ENCODE measurements around the gene NAA60.
"Not testable (repeated sequence)": the region's sequence is repeated elsewhere in the genome, so short reads cannot be mapped to it uniquely, and the experiment has no call there.

The NAA60 gene

GRCh38 chr16:3470723-3471122 lies 27.2 kb downstream of the NAA60 start:
- no peaks in the 10 kb centered on the region for H3K4me1 ChIP-seq
- in situ Hi-C loops (cut with MboI; ENCODE audit: low sequenced_read_pairs) = no loop called here
- no peaks in the 10 kb centered on the region for H3K9me3 ChIP-seq
- no peaks in the 10 kb centered on the region for H3K27me3 ChIP-seq (ENCODE audit: low read depth)
- DNase-seq (ENCODE audit: low spot score in 2 of 2) = no peak
- no peak overlapping the region for H3K4me3 ChIP-seq
- peaks cover 12% of the 10 kb centered on the region; the same call in 1 of the 2 replicates for H3K36me3 ChIP-seq (replicated peaks)

- in situ Hi-C loops (cut with MboI; ENCODE audit: low sequenced_read_pairs) = no loop called here
- DNase-seq (ENCODE audit: low spot score in 2 of 2) = no peak
- Histone ChIP-seq H3K4me1 (no peaks in the 10 kb centered on the region), H3K27me3 (ENCODE audit: low read depth) (no peaks in the 10 kb centered on the region), H3K4me3 (no peak overlapping the region), H3K9me3 (no peaks in the 10 kb centered on the region), H3K36me3 (replicated peaks) (peaks cover 5% of the 10 kb centered on the region; the same call in 1 of the 2 replicates)
Observed at GRCh38 chr16:3471518-3472176, 28.2 kb downstream of the NAA60 start.

DNA sequence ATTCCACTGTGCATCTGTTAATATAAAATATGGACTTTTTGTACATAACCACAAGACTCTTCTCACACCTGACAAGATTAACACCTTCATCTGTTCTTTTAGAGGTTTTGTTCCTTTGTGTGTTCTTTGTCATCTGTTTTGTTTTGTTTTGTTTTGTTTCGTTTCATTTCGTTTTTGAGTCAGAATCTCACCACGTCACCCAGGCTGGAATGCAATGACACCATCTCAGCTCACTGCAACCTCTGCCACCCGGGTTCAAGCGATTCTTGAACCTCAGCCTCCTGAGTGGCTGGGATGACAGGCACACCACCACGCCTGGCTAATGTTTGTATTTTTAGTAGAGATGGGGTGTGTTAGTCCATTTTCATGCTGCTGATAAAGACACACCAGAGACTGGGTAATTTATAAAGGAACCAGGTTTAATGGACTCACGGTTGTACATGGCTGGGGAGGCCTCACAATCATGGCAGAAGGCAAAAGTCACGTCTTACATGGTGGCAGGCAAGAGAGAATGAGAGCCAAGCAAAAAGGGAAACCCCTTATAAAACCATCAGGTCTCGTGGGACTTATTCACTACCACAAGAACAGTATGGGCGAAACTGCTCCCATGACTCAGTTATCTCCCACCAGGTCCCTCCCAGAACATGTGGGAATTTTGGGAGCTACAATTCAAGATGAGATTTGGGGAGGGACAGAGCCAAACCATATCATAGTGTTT lies 29.6 kb downstream of the NAA60 start:
- Histone ChIP-seq H3K4me1 (no peaks in the 10 kb centered on the region), H3K9me3 (no peaks in the 10 kb centered on the region), H3K4me3 (no peak overlapping the region), H3K36me3 (replicated peaks) (peaks cover 5% of the 10 kb centered on the region; the same call in 1 of the 2 replicates), H3K27me3 (ENCODE audit: low read depth) (no peaks in the 10 kb centered on the region)
- no peak for DNase-seq (ENCODE audit: low spot score in 2 of 2)
- in situ Hi-C loops (cut with MboI; ENCODE audit: low sequenced_read_pairs) = no loop called here

GRCh38 chr16:3473596-3473943 lies 30.1 kb downstream of the NAA60 start:
- H3K9me3 ChIP-seq; DNase-seq (ENCODE audit: low spot score in 2 of 2); H3K36me3 ChIP-seq (replicated peaks); in situ Hi-C loops (cut with MboI; ENCODE audit: low sequenced_read_pairs); H3K4me1 ChIP-seq; H3K27me3 ChIP-seq (ENCODE audit: low read depth); H3K4me3 ChIP-seq: not testable (repeated sequence)

DNA sequence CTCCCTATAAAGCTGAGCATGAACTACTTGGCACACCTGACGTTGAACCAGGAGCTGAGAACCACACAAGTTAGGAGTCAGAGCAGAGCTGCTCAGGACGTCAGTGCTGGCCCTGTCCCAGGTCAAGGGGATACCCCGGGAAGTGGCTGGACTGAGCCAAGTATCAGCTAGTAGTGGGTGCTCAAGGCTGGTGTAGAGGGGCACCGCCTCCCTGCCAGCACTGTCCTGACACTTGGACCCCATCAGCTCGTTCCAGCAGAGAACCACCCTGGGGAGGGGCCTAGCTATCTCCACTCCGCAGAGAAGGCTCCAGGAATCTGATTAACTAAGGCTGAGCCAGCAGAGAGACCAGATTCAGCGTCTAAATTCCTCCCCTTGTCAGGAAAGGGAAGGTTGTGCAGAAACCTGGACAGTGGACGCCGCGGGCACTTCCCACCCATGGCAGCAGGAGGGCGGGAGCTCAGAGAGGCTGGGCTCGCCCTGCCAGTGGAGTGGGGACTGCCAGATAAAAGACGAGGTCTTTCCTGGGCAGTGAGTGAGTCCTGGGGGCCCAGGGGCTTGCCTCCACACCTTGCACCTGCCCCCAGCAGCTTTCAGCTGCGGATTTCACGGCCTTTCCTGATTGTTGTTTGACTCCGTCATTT lies 30.8 kb downstream of the NAA60 start:
- H3K9me3 ChIP-seq = no peaks in the 10 kb centered on the region
- H3K4me1 ChIP-seq = no peaks in the 10 kb centered on the region
- peaks cover 8% of the 10 kb centered on the region for H3K36me3 ChIP-seq (replicated peaks)
- no peaks in the 10 kb centered on the region for H3K27me3 ChIP-seq (ENCODE audit: low read depth)
- in situ Hi-C loops (cut with MboI; ENCODE audit: low sequenced_read_pairs) = no loop called here
- DNase-seq (ENCODE audit: low spot score in 2 of 2) = no peak
- H3K4me3 ChIP-seq = no peak overlapping the region

DNA sequence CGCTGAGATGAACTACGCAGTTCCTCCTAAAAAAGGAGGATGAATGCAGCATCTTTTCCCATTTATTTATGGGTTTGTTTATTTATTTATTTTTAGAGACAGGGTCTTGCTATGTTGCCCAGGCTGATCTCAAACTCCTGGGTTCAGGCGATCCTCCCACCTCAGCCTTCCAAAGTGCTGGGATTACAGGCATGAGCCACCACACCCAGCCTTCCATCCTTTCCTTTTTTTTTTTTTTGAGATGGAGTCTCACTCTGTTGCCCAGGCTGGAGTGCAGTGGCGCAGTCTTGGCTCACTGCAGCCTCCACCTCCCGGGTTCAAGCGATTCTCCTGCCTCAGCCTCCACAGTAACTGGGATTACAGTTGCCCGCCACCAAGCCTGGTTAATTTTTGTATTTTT lies 31.4 kb downstream of the NAA60 start:
- in situ Hi-C loops (cut with MboI; ENCODE audit: low sequenced_read_pairs); DNase-seq (ENCODE audit: low spot score in 2 of 2); H3K27me3 ChIP-seq (ENCODE audit: low read depth); H3K4me1 ChIP-seq; H3K4me3 ChIP-seq; H3K9me3 ChIP-seq: not testable (repeated sequence)
- H3K36me3 ChIP-seq (replicated peaks) = peaks cover 14% of the 10 kb centered on the region

GRCh38 chr16:3475604-3476375 lies 32.3 kb downstream of the NAA60 start:
- in situ Hi-C loops (cut with MboI; ENCODE audit: low sequenced_read_pairs) = no loop called here
- DNase-seq (ENCODE audit: low spot score in 2 of 2) = no peak
- no peaks in the 10 kb centered on the region for H3K27me3 ChIP-seq (ENCODE audit: low read depth)
- no peaks in the 10 kb centered on the region for H3K9me3 ChIP-seq
- no peaks in the 10 kb centered on the region for H3K4me1 ChIP-seq
- no peak overlapping the region for H3K4me3 ChIP-seq
- H3K36me3 ChIP-seq (replicated peaks) = peaks cover 18% of the 10 kb centered on the region

DNA sequence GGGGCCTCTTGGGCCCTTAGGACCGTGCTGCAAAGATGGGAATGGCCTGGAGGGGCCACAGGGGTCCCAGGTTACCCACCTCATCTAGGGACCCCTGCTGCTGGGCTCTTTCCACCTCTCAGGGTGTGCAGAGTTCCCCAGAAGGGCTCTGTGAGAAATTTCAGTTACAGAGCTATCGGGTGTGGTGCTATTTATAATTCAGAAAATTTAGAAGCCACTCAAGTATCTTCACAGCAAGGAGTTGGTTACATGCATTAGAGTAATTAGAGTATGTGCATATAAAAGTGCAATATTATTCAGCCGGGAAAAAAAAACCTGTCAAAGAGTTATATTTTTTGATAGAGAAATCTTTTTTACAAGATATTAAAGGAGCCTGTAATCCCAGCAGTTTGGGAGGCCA lies 32.9 kb downstream of the NAA60 start:
- no peaks in the 10 kb centered on the region for H3K9me3 ChIP-seq
- H3K36me3 ChIP-seq (replicated peaks) = peaks cover 18% of the 10 kb centered on the region
- H3K27me3 ChIP-seq (ENCODE audit: low read depth) = no peaks in the 10 kb centered on the region
- DNase-seq (ENCODE audit: low spot score in 2 of 2) = no peak
- H3K4me1 ChIP-seq = no peaks in the 10 kb centered on the region
- in situ Hi-C loops (cut with MboI; ENCODE audit: low sequenced_read_pairs) = no loop called here
- H3K4me3 ChIP-seq = no peak overlapping the region

DNA sequence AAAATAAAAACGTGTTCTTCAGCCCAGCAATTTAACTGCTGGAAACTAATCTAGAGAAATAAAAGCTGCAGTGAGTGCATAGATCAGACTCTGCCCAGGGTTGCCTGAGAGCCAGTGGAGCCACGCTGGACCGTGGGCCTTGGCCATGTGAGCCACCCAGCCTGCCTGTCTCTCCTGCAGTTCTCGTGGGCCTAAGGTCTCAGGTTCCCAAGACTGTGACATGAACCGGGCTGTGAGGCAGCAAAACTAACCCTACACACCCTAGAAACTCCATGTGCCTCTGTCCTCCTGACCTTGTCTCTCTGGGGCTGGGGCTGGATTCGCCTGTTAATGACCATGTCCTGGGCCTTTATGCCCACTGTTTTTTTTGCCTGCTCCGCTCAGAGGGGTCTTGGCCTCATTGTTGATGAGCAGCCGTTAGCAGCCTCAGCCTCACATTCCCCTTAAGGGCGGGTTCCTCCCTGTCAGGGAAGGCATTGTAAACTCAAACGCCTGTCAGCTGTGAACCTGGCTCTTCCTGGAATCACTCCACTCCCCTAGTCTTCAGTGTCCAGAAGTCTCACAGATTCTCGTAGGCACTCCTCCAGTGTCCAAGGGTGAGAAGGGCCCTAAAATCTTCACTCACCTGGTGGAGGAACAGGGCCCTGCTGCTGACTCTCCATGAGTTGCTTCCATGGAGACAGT lies 34.9 kb downstream of the NAA60 start:
- Histone ChIP-seq H3K4me3 (no peak overlapping the region), H3K36me3 (replicated peaks) (peaks cover 28% of the 10 kb centered on the region), H3K27me3 (ENCODE audit: low read depth) (no peaks in the 10 kb centered on the region), H3K9me3 (no peaks in the 10 kb centered on the region), H3K4me1 (no peaks in the 10 kb centered on the region)
- in situ Hi-C loops (cut with MboI; ENCODE audit: low sequenced_read_pairs) = no loop called here
- DNase-seq (ENCODE audit: low spot score in 2 of 2) = no peak

DNA sequence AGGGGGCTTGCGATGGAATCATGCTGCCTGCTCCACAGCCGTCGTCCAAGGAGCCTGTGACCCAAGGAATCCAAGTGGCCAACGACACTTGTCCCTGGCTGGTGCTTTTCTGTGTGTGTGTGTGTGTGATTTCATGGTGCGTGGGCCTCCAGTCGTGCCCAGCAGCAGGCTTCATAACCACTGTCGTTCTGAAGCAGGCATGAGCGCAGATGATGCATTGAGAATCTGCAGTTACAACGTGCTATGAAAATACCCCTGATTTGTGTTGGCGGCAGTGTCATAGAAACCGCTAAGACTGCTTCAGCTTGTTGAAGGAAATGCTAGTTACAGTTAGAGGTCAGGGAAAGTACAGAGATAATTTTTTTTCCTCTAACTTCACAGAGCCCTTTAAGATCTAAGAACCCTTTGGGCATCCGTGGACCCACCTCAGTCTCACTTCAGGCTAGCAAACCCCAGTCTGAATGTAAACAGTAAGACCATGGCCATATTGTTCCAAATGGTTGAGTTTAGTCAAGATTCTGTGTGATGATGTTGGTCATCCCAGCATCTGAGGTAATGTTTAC lies 36.3 kb downstream of the NAA60 start:
- no peaks in the 10 kb centered on the region for H3K9me3 ChIP-seq
- in situ Hi-C loops (cut with MboI; ENCODE audit: low sequenced_read_pairs) = no loop called here
- H3K4me3 ChIP-seq = no peak overlapping the region
- H3K4me1 ChIP-seq = no peaks in the 10 kb centered on the region
- no peaks in the 10 kb centered on the region for H3K27me3 ChIP-seq (ENCODE audit: low read depth)
- peaks cover 42% of the 10 kb centered on the region for H3K36me3 ChIP-seq (replicated peaks)
- DNase-seq (ENCODE audit: low spot score in 2 of 2) = no peak

GRCh38 chr16:3480901-3481695 lies 37.6 kb downstream of the NAA60 start:
- in situ Hi-C loops (cut with MboI; ENCODE audit: low sequenced_read_pairs) = no loop called here
- no peaks in the 10 kb centered on the region for H3K9me3 ChIP-seq
- no peaks in the 10 kb centered on the region for H3K4me1 ChIP-seq
- no peak overlapping the region for H3K4me3 ChIP-seq
- H3K36me3 ChIP-seq (replicated peaks) = peaks cover 51% of the 10 kb centered on the region
- no peaks in the 10 kb centered on the region for H3K27me3 ChIP-seq (ENCODE audit: low read depth)
- no peak for DNase-seq (ENCODE audit: low spot score in 2 of 2)

- no peak overlapping the region for H3K4me3 ChIP-seq
- no peaks in the 10 kb centered on the region for H3K4me1 ChIP-seq
- in situ Hi-C loops (cut with MboI; ENCODE audit: low sequenced_read_pairs) = no loop called here
- DNase-seq (ENCODE audit: low spot score in 2 of 2) = no peak
- no peaks in the 10 kb centered on the region for H3K9me3 ChIP-seq
- H3K36me3 ChIP-seq (replicated peaks) = peaks cover 51% of the 10 kb centered on the region
- no peaks in the 10 kb centered on the region for H3K27me3 ChIP-seq (ENCODE audit: low read depth)
Observed at GRCh38 chr16:3481696-3482658, 38.5 kb downstream of the NAA60 start.

Data from HAP-1 (cell line).